IPS DF 4.7 (cell line): Measurements from ENCODE around the gene ITFG1.
"Not testable (repeated sequence)": the region's sequence is repeated elsewhere in the genome, so short reads cannot be mapped to it uniquely, and the experiment has no call there.

Experiments
- DNase-seq: peaks from one replicate; pipeline ENCODE4 v3.0.0-alpha.2; 2013; ENCODE audit warnings: low spot score; ENCODE audit errors: extremely low read depth

ITFG1 gene

DNA sequence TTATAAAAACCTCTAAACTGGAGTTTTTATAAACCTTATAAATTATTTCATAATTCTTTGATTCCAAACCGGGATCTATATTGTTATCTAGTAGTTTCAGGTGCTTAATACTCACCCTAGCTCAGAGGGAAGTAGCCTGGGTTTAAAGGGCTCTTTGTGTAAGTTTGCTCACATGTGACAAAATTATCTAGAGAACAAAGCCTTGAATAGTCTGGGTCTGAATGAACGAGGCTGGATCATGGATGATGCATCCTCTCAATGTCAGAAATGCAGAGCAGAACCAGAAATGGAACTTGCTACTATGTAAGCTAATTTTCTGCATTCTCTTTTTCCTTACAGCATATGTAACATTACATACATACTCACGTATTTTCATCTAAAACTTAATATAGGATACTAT lies 213.2 kb downstream of the ITFG1 start:
- no peak for DNase-seq

DNA sequence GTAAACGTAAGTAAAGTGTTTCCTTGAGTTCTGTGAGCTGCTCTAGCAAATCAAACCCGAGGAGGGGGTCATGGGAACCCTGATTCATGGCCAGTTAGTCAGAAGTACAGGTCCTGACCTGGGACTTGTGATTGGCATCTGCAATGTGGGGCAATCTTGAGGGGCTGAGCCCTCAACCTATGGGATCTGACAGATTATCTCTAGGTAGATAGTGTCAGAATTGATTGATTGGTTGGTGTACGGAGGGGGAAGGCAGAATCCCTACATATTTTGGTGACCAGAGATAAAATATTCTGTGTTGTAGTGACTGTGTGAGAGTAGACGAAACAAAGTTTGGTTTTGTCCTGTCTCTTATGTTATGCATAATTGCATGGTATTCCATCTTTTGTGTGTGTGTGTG lies 216.7 kb downstream of the ITFG1 start:
- DNase-seq = no peak

DNA sequence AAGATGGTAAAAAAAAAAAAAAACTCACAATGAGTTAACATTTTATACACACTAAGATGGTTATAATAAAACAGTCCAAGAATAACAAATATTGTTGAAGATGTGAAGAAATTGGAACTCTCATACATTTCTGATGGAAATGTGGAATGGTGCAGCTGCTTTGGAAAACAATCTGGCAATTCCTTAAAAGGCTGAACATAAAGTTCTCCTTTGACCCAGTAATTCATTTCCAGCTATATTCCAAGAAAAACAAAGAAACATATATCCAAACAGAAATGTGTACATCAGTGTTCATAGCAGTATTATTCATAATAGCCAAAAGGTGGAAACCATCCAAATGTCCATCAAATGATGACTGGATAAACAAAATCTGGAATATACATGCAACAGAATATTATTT lies 219.8 kb downstream of the ITFG1 start:
- DNase-seq = no peak

DNA sequence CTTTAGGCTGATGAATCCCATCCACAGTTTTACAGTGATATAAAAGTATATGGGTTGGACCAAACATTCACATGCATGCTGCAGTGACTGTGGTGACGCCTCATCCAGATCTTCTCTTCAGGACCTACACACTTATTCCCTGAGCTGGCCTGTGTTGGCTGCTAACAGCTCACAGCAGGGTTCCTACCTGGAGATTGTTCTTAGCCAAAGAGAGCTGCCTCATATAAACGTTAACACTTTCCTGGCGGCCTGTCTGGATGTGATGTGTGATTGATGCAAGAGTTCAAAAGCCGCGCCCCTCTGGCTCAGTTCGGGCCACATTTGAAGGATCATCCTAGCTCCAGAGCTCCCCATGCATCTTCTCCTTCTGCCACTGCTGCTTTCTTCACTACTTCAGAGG lies 224.1 kb downstream of the ITFG1 start:
- no peak for DNase-seq

DNA sequence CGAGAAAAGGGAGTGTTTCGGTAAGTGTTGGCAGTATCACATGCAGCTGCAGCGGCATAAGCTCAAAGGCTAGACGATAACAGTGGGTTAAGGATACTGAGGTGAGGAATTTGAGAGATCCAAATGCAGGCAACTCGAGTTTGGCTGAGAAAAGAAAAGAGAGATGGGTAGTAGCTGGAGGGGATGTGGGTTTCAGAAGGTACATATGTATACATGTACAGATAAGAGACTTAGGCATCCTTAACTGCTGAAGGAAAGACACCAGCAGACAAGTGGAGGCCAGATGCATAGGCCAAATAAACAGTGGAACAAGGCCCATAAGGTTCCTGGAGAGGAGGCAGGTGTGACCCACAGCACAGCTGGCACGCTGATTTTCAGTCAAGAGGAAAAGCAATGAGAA lies 230.6 kb downstream of the ITFG1 start:
- DNase-seq = no peak

DNA sequence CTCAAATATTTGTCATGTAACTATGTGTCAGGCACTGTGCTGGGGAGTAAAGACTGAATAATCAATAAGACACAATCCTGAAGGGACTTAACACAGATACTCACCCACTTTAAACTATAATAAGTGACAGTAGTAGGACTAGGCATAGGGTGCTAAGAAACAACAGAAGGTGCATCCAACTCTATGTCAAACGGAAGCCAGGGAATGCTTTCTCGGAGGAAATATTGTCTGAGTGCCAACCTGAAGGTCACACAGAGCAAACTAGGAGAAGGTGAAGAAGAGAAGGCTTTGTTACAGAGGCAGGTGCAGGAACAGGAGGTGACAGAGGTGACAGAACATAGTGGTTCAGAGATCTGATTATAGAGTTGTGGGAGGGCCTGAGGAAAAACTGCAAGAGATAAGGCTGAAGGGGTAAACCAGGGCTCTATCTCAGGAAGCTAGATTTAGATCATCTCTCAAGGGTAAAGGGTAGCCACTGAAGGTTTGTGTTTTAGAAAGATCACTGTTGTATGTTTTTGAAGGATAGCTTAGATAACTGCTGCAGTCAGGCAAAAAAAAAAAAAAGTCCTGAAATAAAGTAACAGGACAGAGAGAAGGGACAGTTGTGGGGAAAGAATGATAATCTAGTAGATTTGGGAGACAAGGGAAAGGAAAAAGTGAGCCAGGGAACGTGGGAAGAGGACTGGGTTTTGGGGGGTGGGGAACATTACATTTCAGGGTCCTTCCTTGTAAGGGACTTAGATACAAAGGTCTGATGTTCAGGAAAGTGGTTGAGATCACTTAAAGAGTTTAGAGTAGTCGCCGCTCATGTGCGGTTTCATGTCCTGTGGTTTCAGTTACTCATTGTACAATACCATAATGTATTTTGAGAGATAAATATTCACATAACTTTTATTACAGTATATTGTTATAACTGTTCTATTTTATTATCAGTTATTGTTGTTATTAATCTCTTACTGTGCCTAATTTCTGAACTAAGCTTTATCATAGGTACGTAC lies 231.5 kb downstream of the ITFG1 start:
- no peak for DNase-seq

DNA sequence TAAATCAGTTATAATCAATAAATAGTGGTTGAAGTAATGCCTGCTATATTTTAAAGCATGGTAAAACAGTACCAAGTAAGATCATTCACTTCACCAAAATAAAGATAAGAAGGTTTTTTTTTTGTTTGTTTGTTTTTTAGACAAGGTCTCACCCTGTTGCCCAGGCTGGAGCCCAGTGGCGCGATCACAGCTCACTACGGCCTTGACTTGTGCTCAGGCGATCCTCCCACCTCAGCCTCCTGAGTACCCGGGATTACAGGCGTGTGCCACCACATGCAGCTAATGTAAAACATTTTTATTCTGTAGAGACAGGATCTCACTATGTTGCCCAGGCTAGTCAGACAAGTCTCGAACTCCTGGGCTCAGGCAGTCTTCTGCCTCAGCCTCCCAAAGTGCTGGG lies 232.6 kb downstream of the ITFG1 start:
- no peak for DNase-seq

DNA sequence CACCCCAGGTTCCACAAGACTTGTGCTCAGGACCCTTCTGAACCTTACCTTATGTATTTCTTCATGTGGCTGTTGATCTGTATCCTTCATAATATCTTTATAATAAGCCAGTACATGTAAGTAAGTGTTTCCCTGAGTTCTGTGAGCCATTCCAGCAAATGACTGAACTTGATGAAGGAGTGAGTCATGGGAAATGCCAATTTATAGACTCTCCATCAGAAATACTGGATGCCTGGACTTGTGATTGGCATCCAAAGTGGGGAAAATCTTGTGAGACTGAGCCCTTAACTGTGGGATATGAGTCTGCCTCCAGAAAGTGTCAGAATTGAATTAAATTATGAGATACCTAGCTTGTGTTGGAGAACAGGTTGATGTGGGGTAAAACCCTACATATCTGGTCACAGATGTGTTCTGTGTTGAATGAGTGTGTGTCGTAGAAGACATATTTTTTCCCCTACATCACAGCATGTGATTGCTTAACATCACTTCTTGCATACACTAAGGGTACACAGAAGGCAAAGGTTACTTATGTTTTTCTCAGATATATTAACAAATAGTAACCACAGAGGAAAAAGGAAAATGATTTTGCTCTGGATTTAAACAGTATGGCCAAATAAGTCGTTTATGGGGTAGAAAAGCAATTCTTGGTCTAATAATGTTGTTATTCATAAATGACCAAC lies 247.0 kb downstream of the ITFG1 start:
- DNase-seq = no peak

DNA sequence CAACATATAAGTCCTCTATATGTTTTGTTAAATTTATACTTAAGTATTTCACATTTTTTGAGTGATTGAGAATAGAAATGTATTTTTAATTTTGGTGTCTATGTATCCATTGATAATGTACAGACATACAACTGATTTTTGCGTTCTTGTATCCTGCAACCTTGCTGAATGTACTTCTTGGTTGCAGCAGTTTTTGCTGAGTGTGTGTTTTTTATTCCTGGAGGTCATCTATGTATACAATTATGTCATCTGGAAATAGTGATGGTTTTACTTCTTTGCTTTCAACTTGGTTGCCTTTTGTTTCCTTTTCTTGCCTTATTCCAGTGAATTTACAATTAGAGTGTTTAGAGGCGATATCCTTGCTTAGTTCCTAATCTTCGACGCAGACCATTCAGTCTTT lies 249.6 kb downstream of the ITFG1 start:
- no peak for DNase-seq

DNA sequence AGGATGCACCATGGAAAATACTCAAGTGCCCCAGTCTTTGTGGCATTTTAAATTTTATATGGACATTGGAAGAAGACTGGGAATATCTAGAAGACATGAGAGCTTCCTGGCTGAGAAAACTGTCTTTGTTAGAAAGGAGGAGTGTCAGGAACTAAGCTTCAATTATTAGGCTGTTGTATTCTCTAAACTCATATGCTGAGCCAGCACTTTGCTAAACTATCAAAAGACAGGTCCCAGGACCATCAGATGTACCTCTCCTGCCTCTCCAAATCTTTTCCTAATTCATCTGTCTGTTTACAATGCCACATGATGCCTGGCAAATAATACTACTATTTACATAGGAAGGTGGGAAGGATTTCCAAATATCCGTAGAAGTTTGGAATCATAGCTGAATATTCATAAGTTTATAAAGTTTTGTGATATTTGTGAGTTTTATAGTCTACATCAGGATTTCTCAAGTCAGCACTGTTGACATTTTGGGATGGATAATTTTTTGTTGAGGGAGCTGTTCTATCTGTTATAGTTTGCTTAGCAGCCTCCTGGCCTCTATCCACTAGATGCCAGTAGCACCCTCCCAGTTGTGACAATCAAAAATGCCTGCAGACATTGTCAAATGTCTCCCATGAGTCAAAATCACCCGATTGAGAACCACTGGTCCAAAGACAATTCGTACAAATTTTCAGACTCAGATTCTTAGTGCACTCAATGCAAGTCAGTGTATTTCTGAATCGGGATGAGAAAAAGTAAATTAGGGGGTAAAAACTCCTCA lies 255.9 kb downstream of the ITFG1 start:
- no peak for DNase-seq

DNA sequence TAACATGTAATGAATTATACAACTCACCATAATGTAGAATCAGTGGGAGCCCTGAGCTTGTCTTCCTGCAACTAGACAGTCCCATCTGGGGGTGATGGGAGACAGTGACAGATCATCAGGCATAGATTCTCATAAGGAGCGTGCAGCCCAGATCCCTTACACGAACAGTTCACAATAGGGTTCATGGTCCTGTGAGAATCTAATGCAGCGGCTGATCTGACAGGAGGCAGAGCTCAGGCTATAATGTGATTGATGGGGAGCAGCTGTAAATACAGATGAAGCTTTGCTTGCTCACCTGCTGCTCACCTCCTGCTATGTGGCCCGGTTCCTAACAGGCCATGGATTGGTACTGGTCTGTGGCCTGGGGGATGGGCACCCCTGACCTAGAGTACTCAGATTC lies 257.4 kb downstream of the ITFG1 start:
- DNase-seq = not testable (repeated sequence)

DNA sequence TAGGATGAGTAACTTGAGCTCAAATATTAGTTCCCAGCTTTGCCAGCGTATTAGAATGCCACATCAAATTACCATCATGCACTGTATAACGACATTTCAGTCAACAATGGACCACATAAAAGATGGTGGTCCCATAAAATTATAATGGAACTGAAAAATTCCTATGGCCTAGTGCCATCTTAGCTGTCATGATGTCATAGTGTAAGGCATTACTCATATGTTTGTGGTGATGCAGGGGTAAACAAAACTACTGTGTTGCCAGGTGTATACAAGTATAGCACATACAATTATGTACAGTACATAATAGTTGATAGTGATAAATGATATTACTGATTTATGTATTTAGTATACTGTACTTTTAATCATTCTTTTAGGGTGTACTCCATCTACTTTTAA lies 262.7 kb downstream of the ITFG1 start:
- no peak for DNase-seq

DNA sequence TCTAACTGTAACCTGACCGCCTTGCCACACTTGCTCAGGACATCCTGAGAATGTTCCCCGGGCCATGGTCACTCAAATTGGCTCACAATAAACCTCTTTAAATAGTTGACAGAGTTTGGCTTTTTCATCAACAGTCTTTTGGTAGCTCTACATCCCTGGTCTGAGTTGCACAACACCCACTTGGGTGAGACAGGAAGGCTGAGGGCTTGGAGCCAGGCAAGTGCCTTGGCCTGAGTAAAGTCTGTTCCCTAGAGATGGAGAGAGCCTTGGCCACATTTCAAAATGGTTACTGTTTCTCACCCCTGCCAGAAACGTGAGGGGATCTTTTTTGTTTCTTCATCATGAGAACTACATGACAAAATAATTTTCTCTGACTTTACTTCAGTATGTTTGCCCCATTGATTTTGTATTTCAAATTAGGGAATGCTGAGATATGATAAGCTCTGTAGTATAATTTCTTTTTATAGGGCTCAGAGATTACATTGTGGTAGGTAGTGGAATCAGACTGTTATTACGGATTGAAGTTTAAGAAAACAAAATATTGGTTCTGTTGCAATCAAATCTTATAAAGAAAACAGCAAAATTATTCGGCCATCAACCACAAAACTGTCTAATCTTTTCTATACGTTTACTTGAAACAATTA lies 263.2 kb downstream of the ITFG1 start:
- no peak for DNase-seq

DNA sequence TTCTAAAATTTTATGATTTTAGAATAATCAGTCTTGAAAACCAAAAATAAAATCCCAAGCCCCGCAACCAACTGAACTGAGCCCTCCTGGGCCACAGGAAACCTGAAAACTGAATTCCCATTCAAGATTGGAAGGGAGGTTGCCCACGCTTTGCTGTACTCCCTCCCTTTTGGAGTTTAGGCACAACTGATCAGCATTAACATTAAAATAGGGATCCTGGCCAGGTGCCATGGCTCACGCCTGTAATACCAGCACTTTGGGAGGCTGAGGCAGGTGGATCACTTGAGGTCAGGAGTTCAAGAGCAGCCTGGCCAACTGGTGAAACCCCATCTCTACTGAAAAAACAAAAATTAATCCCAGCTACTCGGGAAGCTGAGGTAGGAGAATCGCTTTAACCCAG lies 264.4 kb downstream of the ITFG1 start:
- DNase-seq = no peak

DNA sequence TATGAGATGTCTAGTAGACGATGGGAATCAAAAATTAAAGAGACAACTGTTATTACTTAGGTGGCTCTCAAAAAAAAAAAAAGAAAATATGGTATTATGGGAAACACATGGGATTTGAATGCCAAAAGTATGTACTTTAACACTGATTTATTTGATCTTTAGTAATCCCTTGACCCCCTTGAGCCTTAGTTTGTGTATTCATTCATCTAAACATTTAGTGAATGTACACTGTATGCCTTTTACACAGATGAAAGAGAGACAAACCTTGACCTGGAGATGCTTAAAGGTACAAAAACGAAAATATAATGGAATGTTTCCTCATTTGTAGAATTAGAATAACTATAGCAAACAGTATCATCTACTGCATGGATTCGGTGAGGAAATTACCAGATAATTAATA lies 278.5 kb downstream of the ITFG1 start:
- DNase-seq = no peak

DNA sequence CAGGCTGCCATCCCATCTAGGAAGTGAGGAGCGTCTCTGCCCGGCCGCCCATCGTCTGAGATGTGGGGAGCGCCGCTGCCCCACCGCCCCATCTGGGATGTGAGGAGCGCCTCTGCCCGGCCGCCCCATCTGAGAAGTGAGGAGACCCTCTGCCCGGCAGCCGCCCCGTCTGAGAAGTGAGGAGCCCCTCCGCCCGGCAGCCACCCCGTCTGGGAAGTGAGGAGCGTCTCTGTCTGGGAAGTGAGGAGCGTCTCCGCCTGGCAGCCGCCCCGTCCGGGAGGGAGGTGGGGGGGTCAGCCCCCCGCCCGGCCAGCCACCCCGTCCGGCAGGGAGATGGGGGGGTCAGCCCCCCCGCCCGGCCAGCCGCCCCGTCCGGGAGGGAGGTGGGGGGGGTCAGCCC lies 279.8 kb downstream of the ITFG1 start:
- DNase-seq = not testable (repeated sequence)

DNA sequence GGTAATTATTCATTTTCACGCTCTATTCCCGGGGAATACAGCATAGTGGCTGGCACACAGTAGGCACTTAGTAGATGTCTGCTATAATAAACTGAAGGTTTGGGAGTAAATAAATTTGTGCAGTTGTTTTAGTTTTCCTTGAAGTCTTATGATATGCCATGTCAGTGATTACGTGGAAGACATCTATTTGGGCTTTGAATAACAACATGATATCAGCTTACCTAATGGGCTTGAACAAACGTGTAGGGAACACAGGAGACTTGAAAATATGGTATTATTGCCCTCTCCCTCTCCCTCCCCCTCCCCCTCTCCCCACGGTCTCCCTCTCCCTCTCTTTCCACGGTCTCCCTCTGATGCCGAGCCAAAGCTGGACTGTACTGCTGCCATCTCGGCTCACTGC lies 280.8 kb downstream of the ITFG1 start:
- no peak for DNase-seq

DNA sequence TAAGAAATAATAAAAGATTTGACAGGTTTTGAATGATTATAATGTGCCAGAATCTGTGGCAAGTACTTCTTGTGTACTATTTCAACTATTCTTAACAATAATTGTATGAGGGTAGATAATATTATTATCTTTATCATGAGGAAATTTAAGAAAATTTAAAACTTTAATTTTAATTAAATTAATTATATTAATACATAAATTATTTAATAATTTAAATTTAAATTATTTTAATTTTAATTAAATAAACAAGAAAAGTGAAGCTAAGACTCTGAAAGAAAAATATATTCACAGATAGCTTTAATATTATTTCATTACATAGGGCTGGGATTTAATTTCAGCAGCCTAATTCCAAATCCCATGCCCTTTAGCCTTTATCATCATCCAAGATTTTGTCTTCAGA lies 285.7 kb downstream of the ITFG1 start:
- no peak for DNase-seq

DNA sequence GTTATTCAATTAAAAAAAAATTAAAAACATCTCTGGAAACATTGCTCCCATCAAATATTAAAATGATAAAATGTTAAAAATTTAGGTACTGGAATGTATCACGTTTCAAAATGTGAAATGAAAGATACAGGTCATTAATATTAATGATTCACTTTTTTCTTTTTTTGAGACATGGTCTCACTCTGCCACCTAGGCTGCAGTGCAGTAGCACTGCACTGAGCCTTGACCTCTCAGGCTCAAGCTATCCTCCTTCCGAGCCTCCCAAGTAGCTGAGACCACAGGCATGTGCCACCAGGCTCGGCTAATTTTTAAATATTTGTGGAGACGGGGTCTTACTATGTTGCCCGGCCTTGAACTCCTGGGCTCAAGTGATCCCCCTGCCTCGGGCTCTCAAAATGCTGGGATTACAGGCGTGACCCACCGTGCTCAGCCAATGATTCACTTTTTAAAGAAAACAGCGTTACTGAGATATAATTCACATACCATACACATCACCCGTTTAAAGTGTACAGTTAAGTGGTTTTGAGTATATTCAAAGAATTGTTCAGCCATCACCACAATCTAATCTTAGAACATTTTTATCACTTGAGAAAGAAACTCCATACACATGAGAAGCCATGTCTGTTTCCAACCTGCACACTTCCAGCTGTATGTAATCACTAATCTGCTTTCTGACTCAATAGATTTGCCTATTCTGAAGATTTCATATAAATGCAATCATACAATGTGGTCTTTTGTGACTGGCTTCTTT lies 298.0 kb downstream of the ITFG1 start:
- no peak for DNase-seq

DNA sequence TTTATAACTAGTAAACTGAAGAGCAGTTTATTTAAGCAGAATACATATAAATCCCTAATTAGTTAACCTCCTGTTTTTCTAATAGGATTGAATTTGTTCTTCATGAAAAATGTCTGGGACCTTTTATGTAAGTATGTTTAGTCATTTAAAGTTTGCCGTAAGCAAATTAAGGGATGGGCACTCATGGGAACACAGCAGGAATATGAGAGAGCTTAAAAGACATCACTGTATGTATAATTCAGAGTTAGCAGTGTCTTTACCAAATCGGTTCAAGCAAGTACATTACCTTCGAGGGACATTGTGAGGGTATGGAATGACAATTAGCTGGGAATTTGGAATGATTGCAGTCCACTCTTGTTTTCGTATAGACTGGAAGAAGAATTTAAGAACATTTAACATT lies 299.4 kb downstream of the ITFG1 start:
- no peak for DNase-seq

DNA sequence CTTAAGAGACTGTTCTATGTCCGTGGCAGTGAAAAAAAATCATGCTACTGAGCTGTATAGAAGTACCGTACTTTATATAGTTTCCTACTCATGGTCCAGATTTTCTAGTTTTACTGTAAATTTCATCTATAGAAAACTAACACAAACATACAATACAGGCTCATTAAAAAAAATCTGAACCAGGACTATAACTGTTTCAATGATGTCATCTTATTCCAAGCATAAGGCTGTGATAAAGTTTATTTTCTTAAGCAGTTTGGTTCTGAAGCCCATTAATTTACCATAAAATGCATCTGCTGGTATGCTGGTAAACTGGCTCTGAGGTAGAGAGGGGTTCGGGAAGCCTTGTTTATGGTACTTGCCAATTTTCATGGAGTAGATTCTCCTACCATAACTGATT lies 300.4 kb downstream of the ITFG1 start:
- DNase-seq = no peak
